CD8-positive, alpha-beta memory T cell (primary cell): ENCODE results near the gene UPK1B. TPM values are rescaled to one million over a fixed set of nuclear protein-coding genes. Genes with fewer than 3 reads are reported as not detected.

ENCODE experiments used
- CTCF ChIA-PET: fragments of 350-600 bp; sonication (Branson Sonifier 250); formaldehyde crosslinking; loops from one replicate; lab custom pipeline; 2021; ENCODE audit warnings: antibody characterized with exemption; lab: Charles Lee
- POLR2A ChIA-PET: fragments of 350-600 bp; sonication (Branson Sonifier 250); formaldehyde crosslinking; loops from one replicate; lab custom pipeline; 2021; ENCODE audit warnings: antibody characterized with exemption; lab: Charles Lee
- DNase-seq, 5 donors: peaks; one replicate each; pipeline versions ENCODE4 v3.0.0 to v3.0.0-alpha.2; 2020 to 2022; ENCODE audit warnings: mixed read lengths in 1 of 5
- H3K27ac ChIP-seq: one replicate; pipeline ENCODE4 v1.7.0; 2013; ENCODE audit warnings: low read depth, mild to moderate bottlenecking, low read length, moderate library complexity
- H3K27me3 ChIP-seq: 2 replicates; pipeline ENCODE4 v1.7.0; 2013; ENCODE audit warnings: low read length, mild to moderate bottlenecking; ENCODE audit not compliant: insufficient read depth, poor library complexity, severe bottlenecking
- H3K36me3 ChIP-seq: 2 replicates; pipeline ENCODE4 v1.7.0; 2013; ENCODE audit warnings: mild to moderate bottlenecking, low read length, moderate library complexity; ENCODE audit not compliant: insufficient read depth
- H3K4me1 ChIP-seq: 2 replicates; pipeline ENCODE4 v1.7.0; 2013; ENCODE audit warnings: mild to moderate bottlenecking, low read length, moderate library complexity; ENCODE audit not compliant: insufficient read depth
- H3K4me3 ChIP-seq: 2 replicates; pipeline ENCODE4 v1.7.0; 2013; ENCODE audit warnings: mild to moderate bottlenecking, low read length
- H3K9me3 ChIP-seq: 2 replicates; pipeline ENCODE4 v1.7.0; 2013; ENCODE audit warnings: mild to moderate bottlenecking, low read length
- H3K27ac Mint-ChIP-seq, 8 donors: one replicate each; pipeline ENCODE4 v1.8.0; 2020 to 2021; ENCODE audit warnings: mixed read lengths in 8 of 8, mild to moderate bottlenecking in 6 of 8, inconsistent platforms in 3 of 8, moderate library complexity in 3 of 8
- H3K27me3 Mint-ChIP-seq, 2 donors: one replicate each; pipeline ENCODE4 v1.8.0; 2020 to 2021; ENCODE audit warnings: mixed read lengths in 2 of 2, mild to moderate bottlenecking in 1 of 2, moderate library complexity in 1 of 2
- H3K36me3 Mint-ChIP-seq, 3 donors: one replicate each; pipeline ENCODE4 v1.8.0; 2020 to 2021; ENCODE audit warnings: mixed read lengths in 3 of 3, inconsistent platforms in 1 of 3, mild to moderate bottlenecking in 1 of 3
- H3K4me1 Mint-ChIP-seq, 3 donors: one replicate each; pipeline ENCODE4 v1.8.0; 2020 to 2021; ENCODE audit warnings: mixed read lengths in 3 of 3, inconsistent platforms in 1 of 3, mild to moderate bottlenecking in 1 of 3
- H3K4me3 Mint-ChIP-seq, 7 donors: one replicate each; pipeline ENCODE4 v1.8.0; 2020 to 2021; ENCODE audit warnings: mixed read lengths in 7 of 7, mild to moderate bottlenecking in 6 of 7, moderate library complexity in 4 of 7, inconsistent platforms in 2 of 7
- H3K9me3 Mint-ChIP-seq, 5 donors: one replicate each; pipeline ENCODE4 v1.8.0; 2020 to 2022; ENCODE audit warnings: mixed read lengths in 5 of 5, mild to moderate bottlenecking in 3 of 5, moderate library complexity in 2 of 5, inconsistent platforms in 1 of 5
- polyA plus RNA-seq: library from polyadenylated mRNA; unstranded; fragments of 300-500 nt; fragmentation: Illumina TruSeq; gene quantifications from one replicate; pipeline ENCODE4 v1.2.3, GENCODE V29; 2021
- total RNA-seq, 2 experiments: library from RNA; stranded (reverse); gene quantifications; one replicate each; pipeline ENCODE4 v1.2.3, GENCODE V29; 2021

The UPK1B gene
- total and polyA plus RNA-seq, 3 experiments from 2014 or later, result not detected

- Mint-ChIP-seq H3K4me1 (peaks cover 23 to 42% (median 24%) of the 10 kb centered on the region in 3 donors), H3K4me3 (peak overlapping the region in 1 of 7 donors; percentile 9), H3K9me3 (no peaks in the 10 kb centered on the region), H3K36me3 (peaks cover 9 to 77% (median 31%) of the 10 kb centered on the region in 3 donors), H3K27ac (peak overlapping the region in 6 of 8 donors; percentile 24 to 81 (median 49)), H3K27me3 (no peaks in the 10 kb centered on the region)
- Histone ChIP-seq H3K9me3 (no peaks in the 10 kb centered on the region), H3K36me3 (peaks cover 28% of the 10 kb centered on the region), H3K27ac (no peak overlapping the region), H3K4me1 (peaks cover 35% of the 10 kb centered on the region), H3K27me3 (no peaks in the 10 kb centered on the region), H3K4me3 (no peak overlapping the region)
- POLR2A ChIA-PET, result no interaction called here
- CTCF ChIA-PET, result no interaction called here
- no peak for DNase-seq
These were observed 47.7 kb downstream of the UPK1B start for GRCh38 chr3:119220970-119221667.

- Mint-ChIP-seq H3K4me1 (peaks cover 25 to 47% (median 26%) of the 10 kb centered on the region in 3 donors), H3K27ac (peak overlapping the region in 2 of 8 donors; percentile 12 to 75), H3K27me3 (no peaks in the 10 kb centered on the region), H3K4me3 (no peak overlapping the region), H3K9me3 (no peaks in the 10 kb centered on the region), H3K36me3 (peaks cover 9 to 78% (median 33%) of the 10 kb centered on the region in 3 donors)
- ChIA-PET CTCF (interaction anchor here (1.8 kb wide), 1 partner anchor 9 kb away, joined by 4 read pairs; no protein-coding TSS in a partner anchor), POLR2A (no interaction called here)
- Histone ChIP-seq H3K27me3 (no peaks in the 10 kb centered on the region), H3K36me3 (peaks cover 35% of the 10 kb centered on the region), H3K4me3 (no peak overlapping the region), H3K27ac (no peak overlapping the region), H3K4me1 (peaks cover 39% of the 10 kb centered on the region), H3K9me3 (no peaks in the 10 kb centered on the region)
- DNase-seq, result no peak
These were observed 48.5 kb downstream of the UPK1B start for GRCh38 chr3:119221779-119222320.

- H3K27ac Mint-ChIP-seq, result peak overlapping the region in 3 of 8 donors; percentile 26 to 75 (median 64)
- H3K36me3 Mint-ChIP-seq, result peaks cover 9 to 78% (median 32%) of the 10 kb centered on the region in 3 donors
- POLR2A ChIA-PET, result no interaction called here
These were observed 49.0 kb downstream of the UPK1B start for GRCh38 chr3:119222391-119222790.

GRCh38 chr3:119223511-119223910 is 50.1 kb downstream of the UPK1B start:
- H3K4me3 Mint-ChIP-seq, result no peak overlapping the region
- POLR2A ChIA-PET, result no interaction called here
- Histone ChIP-seq H3K36me3 (peaks cover 33% of the 10 kb centered on the region), H3K4me1 (peaks cover 40% of the 10 kb centered on the region), H3K27me3 (no peaks in the 10 kb centered on the region), H3K9me3 (no peaks in the 10 kb centered on the region), H3K4me3 (no peak overlapping the region), H3K27ac (no peak overlapping the region)
- DNase-seq, result no peak
- CTCF ChIA-PET, result interaction anchor here (1.8 kb wide), 1 partner anchor 11 kb away, joined by 4 read pairs; no protein-coding TSS in a partner anchor
- peaks cover 9 to 82% (median 36%) of the 10 kb centered on the region in 3 donors for H3K36me3 Mint-ChIP-seq
- H3K27me3 Mint-ChIP-seq, result no peaks in the 10 kb centered on the region
- no peaks in the 10 kb centered on the region for H3K9me3 Mint-ChIP-seq
- H3K27ac Mint-ChIP-seq, result peak overlapping the region in 2 of 8 donors; percentile 38 to 63
- peaks cover 28 to 51% (median 30%) of the 10 kb centered on the region in 3 donors for H3K4me1 Mint-ChIP-seq

More at GRCh38 chr3:119222391-119222790, 49.0 kb downstream of the UPK1B start:
- peaks cover 25 to 47% (median 26%) of the 10 kb centered on the region in 3 donors for H3K4me1 Mint-ChIP-seq
- no peaks in the 10 kb centered on the region for H3K9me3 Mint-ChIP-seq
- Histone ChIP-seq H3K36me3 (peaks cover 37% of the 10 kb centered on the region), H3K9me3 (no peaks in the 10 kb centered on the region), H3K4me1 (peaks cover 39% of the 10 kb centered on the region), H3K27me3 (no peaks in the 10 kb centered on the region), H3K4me3 (no peak overlapping the region), H3K27ac (no peak overlapping the region)
- DNase-seq, result no peak
- H3K27me3 Mint-ChIP-seq, result no peaks in the 10 kb centered on the region
- CTCF ChIA-PET, result interaction anchor here (1.8 kb wide), 1 partner anchor 9 kb away, joined by 4 read pairs; no protein-coding TSS in a partner anchor
- H3K4me3 Mint-ChIP-seq, result no peak overlapping the region

GRCh38 chr3:119225121-119225520 is 51.7 kb downstream of the UPK1B start:
- no peak overlapping the region for H3K4me3 ChIP-seq
- no peak for DNase-seq
- no peaks in the 10 kb centered on the region for H3K9me3 ChIP-seq
- ChIA-PET CTCF (interaction anchor here (1.1 kb wide), 1 partner anchor 16 kb away, joined by 4 read pairs; no protein-coding TSS in a partner anchor), POLR2A (no interaction called here)
- H3K27me3 ChIP-seq, result no peaks in the 10 kb centered on the region
- Mint-ChIP-seq H3K27me3 (no peaks in the 10 kb centered on the region), H3K27ac (peak overlapping the region in 1 of 8 donors; percentile 89), H3K4me1 (peaks cover 19 to 41% (median 20%) of the 10 kb centered on the region in 3 donors), H3K36me3 (peaks cover 15 to 85% (median 36%) of the 10 kb centered on the region in 3 donors), H3K9me3 (no peaks in the 10 kb centered on the region), H3K4me3 (no peak overlapping the region)
- no peak overlapping the region for H3K27ac ChIP-seq
- H3K4me1 ChIP-seq, result peaks cover 24% of the 10 kb centered on the region
- peaks cover 47% of the 10 kb centered on the region for H3K36me3 ChIP-seq

- CTCF ChIA-PET, result interaction anchor here (1.5 kb wide), 2 partner anchors 14 to 69 kb away, joined by 3 to 5 read pairs; partner anchors contain the start of gene B4GALT4
- POLR2A ChIA-PET, result no interaction called here
- Mint-ChIP-seq H3K4me1 (peaks cover 13 to 43% (median 25%) of the 10 kb centered on the region in 3 donors), H3K27me3 (no peaks in the 10 kb centered on the region), H3K9me3 (no peaks in the 10 kb centered on the region), H3K4me3 (no peak overlapping the region), H3K36me3 (peaks cover 19 to 84% (median 34%) of the 10 kb centered on the region in 3 donors), H3K27ac (peak overlapping the region in 3 of 8 donors; percentile 29 to 57 (median 45))
- Histone ChIP-seq H3K36me3 (peaks cover 45% of the 10 kb centered on the region), H3K27ac (no peak overlapping the region), H3K4me1 (peaks cover 23% of the 10 kb centered on the region), H3K4me3 (no peak overlapping the region), H3K27me3 (no peaks in the 10 kb centered on the region), H3K9me3 (no peaks in the 10 kb centered on the region)
- DNase-seq, result no peak
These were observed 53.9 kb downstream of the UPK1B start for GRCh38 chr3:119227070-119227850.

GRCh38 chr3:119228373-119229145 is 55.2 kb downstream of the UPK1B start:
- H3K4me1 Mint-ChIP-seq, result peaks cover 13 to 45% (median 30%) of the 10 kb centered on the region in 3 donors
- Histone ChIP-seq H3K27me3 (no peaks in the 10 kb centered on the region), H3K9me3 (no peaks in the 10 kb centered on the region), H3K4me1 (peaks cover 34% of the 10 kb centered on the region), H3K27ac (no peak overlapping the region), H3K4me3 (no peak overlapping the region), H3K36me3 (peaks cover 39% of the 10 kb centered on the region)
- CTCF ChIA-PET, result interaction anchor here (1.5 kb wide), 2 partner anchors 12 to 68 kb away, joined by 3 to 5 read pairs; partner anchors contain the start of gene B4GALT4
- no peaks in the 10 kb centered on the region for H3K27me3 Mint-ChIP-seq
- H3K36me3 Mint-ChIP-seq, result peaks cover 19 to 82% (median 33%) of the 10 kb centered on the region in 3 donors
- POLR2A ChIA-PET, result no interaction called here
- H3K4me3 Mint-ChIP-seq, result no peak overlapping the region
- no peak for DNase-seq
- H3K27ac Mint-ChIP-seq, result no peak overlapping the region
- H3K9me3 Mint-ChIP-seq, result no peaks in the 10 kb centered on the region
